Measurements from ENCODE around the gene GBE1.

Gene GBE1

DNA sequence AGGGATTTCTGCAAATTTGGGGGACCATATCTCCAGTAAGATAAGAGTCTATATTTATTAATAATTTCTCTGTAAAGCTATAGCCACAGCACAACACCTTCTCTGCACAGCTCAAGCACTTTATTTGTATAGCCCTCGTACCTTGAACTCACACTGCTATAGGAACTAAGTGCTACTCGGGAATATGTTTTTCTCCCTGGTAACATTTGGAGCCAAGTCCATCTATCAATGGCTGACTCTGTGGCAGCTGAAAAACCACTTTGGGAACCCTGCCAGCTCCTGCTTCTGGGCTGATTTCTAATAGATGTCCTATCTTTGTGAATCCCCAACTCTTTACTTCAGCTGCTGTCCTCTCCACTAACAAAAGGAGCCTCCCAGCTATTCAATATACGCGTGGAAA, 298.5 kb downstream of the GBE1 start:
- DNase-seq, result no peak

DNA sequence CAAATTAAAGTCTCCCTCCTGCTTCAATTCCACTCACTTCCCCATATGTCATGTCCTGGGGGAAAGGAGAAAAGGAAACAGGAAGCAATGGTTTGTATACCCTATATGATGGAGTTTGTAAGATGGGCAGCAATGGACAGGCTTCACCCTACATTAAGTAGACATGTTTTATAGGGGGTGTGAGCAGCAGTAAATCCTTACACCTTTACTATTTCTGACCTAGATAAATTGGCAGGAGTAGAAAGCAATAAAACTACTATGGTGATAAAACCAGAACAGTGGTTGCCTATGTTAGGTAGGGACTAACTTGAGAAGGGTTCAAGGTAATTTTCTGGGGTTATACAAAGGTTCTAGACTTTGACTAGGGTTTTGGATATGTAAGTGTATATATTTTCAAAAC, 301.7 kb downstream of the GBE1 start:
- no peak for DNase-seq

DNA sequence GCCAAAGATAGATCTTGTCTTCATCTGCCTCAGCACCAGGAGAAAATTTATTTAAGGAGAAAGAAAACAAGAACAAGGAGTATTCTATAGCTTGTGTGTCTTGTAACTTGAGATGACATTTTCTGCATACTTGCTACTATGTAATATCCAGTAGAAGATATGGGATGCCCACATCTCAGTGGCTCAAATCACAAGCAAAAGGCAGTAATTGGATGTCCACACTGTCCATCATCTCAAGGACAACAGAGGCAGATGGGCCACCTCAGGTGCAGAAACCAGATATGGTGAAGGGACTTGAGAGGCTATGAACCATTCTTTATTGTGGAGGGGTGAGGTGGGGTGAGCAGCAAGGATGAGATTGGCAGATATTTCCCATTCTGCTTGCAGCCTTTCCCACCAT, 309.0 kb downstream of the GBE1 start:
- peak; percentile 10 for DNase-seq

DNA sequence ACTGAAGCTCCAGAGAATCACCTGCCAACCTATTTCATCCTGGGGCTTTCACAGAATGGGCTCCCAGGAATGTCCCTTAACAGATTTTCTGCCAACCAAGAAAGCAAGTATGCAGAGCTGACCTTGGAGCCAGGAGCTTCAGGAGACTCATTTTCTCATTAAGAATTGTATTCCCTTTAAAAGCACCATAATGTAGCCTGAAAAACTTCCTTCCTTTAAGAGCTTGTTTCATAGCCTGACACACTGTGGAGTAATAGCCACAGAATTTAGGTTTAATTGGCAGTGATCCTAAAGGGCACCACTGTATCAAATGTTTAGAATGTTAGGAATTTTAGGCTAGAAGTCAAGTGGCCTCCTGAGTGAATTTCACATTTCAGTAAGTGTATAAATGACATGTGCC, 309.8 kb downstream of the GBE1 start:
- DNase-seq, result no peak

DNA sequence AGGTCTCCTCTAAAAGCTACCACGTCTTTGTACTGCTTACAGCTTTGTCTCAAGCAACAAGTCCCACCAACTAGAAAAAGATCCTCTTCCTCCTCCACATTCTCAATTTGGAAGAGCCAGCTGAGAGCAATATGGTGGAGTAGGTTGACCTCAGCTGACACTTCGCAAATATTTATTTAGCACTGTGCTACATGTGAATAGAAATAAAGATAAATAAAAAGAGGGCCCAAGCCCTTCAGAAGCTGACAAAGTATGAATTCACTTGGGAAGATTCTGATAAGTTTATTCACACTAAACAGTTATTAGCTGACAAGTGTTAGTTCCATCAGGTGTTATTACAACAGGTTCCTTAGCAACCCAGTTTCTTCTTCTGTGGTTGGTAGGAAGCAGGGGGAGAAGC, 310.3 kb downstream of the GBE1 start:
- no peak for DNase-seq

DNA sequence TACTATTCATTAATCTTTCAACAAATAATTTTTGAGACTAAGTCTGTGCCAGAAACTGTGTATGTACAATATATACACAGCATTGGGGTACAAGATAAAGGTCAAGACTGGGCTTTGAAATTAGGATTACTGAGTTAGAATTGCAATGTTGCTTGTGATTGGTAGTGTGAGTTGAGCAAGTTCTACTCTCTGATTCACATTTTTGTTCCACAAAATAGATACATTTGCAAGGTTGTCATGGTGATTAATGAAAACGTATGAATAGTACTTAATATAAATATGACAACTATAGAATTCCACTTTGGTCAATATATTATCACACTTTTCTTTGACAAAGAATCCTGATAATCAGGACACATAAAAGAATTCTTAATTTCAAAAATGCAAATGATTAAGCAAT, 314.6 kb downstream of the GBE1 start:
- no peak for DNase-seq

DNA sequence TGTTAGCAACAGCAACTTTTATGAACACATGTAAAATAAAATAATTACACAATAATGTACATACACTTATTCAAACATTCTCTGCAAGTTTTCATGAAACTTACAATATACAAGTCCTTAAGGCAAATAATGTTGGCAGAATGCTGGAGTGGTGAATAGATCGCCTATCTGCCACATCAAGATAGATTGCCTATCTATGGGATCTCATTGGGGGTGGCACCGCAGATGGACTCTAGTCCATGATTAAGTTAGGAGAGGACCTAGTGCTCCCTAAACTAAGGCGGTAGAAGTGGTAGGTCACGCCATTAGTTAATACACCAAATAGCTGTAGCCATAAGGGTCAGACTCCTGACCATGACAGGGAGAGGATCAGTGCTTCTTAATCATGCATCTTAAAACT, 315.7 kb downstream of the GBE1 start:
- no peak for DNase-seq

DNA sequence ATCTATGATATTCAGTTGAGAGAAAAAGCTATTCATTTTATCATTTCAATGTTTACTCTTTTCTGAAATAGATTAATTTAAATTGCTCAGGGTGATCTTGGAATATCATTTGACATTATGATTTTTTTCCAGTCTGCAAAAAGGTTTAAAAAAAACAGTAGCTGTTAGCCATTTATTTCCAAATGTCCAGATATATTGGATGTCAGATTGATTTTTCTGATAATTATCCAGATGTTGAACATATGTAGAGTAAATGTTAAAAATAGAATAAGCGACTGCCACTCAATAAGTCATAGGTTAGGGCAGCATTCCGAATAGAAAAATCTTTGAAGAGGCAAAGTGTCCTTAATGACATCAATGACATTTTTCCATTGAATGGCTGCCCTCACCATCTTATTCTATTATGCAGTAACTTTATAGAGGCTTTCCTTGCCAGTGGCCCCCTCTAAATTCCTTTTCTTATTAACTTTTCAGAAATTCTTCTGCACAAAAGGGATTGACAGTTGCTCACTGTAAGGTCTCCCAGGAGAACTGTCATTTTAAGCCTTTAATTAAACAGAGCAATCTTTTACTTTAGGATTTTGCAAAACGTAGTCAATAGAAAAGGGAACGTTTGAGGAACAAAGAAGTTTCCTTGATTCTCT, 316.5 kb downstream of the GBE1 start:
- DNase-seq, result no peak

DNA sequence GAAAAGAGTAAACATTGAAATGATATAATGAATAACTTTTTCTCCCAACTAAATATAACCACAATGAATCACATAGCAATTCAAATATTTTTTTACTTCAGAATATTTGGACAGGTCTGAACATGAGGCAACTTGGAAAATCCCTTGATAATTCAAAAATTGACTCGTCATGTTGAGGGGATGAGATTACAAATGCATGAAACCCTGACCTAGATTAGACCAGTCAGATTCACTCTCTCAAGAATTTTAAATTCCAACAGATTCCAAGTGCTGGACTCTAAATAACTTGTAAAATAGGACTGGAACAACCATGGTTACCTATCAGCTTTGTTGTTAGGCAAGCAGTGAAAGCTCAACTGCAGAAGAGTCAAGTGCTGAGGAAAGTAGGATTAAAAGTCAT, 317.5 kb downstream of the GBE1 start:
- DNase-seq, result no peak

DNA sequence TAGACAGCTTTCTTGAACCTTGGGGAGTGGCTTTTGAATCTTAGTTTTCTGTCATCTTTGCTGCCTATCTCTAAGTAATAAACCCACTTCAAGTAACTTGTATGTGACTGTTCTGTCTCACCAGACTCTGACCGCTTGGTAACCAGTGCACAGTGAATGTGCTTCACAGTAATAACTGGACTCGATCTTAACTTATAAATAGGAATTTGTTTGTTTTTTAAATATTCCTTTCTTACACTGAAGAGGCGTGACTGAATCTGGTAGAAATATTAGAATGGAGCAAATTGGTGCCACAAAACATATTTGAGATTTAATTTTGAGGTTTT, 318.0 kb downstream of the GBE1 start:
- DNase-seq, result no peak

DNA sequence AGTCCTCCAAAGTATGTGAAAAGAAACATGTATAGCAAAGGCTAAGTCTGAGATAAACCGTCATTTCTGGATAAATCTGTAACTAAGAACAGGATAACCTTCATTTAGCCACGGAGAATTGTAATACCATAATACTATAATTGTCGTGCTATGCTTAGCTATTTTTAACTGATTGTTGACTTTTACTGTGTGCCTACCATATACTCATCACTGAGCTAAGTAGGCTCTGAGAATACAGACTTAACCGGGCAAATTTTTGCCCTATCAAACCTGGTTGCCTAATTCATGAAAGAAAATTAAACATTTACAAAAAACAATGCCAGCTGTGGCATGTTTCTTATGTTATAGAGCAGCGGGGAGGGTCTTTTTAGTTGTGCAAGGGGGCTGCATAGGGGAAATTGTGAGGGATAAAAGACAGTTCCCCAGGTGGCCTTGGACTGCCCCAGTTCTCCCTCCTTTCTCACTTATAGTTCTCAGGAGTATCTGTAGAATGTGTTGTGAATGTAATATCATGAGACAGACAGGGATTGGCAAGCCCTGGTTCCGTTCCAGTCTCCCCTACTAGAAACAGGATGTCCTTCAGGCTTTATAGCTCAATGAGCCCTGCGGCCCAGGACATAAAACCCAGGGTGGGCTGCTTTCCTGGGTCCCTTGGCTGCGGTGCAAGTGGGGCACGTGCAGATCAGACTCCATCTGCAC, 318.5 kb downstream of the GBE1 start:
- no peak for DNase-seq

DNA sequence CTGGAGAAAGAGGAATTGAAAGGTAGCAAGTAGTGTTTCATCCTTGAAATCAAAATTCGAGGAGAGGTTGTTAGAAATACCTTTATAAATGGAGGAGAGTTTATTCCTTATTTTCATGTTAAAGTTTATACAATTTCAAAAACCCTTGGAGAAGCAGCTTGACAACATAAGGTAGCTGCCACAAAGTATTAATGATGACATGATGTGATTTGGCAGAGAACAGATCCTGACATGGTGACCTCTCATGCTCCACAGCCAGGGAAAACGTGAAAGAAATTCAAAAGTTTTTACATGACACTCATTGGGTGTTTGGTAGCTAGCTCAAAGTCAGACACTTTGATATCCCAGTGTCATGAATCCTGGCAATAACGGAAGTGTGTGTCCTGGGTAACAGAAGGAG, 320.8 kb downstream of the GBE1 start:
- no peak for DNase-seq
